HL-60 (cell line): ENCODE measurements around the gene TEKT3.

ENCODE experiments used
- DNase-seq, 2 experiments: peaks; one replicate each; pipeline ENCODE4 v3.0.0-alpha.2; 2010 to 2020; ENCODE audit warnings: low read depth in 1 of 2, low spot score in 1 of 2
- H3K27ac ChIP-seq: fragments of 250-450 bp; sonication (Bioruptor Pico); replicated peaks from 2 replicates; pipeline ENCODE4 v1.5.1; 2020; ENCODE audit warnings: mild to moderate bottlenecking, moderate library complexity
- H3K27me3 ChIP-seq: fragments of 250-450 bp; sonication (Bioruptor Pico); 2 replicates; pipeline ENCODE4 v1.5.1; 2021; ENCODE audit warnings: mild to moderate bottlenecking, moderate library complexity; ENCODE audit not compliant: insufficient read depth, poor library complexity, severe bottlenecking
- H3K4me3 ChIP-seq: replicated peaks from 2 replicates; pipeline ENCODE4 v1.5.1; 2011; ENCODE audit warnings: mild to moderate bottlenecking, control low read depth, low read length; ENCODE audit not compliant: insufficient read depth
- GABPA ChIP-seq: IDR thresholded peaks from 2 replicates; pipeline ENCODE4 v1.6.1; 2012; ENCODE audit warnings: low read depth
- POLR2AphosphoS5 ChIP-seq: IDR thresholded peaks from 2 replicates; pipeline ENCODE4 v1.6.1; 2012; ENCODE audit warnings: low read depth
- REST ChIP-seq: IDR thresholded peaks from 2 replicates; pipeline ENCODE4 v1.6.1; 2012; ENCODE audit warnings: low read depth; ENCODE audit not compliant: insufficient replicate concordance
- SPI1 ChIP-seq: IDR thresholded peaks from 2 replicates; pipeline ENCODE4 v1.6.1; 2012; ENCODE audit warnings: low read depth, mild to moderate bottlenecking, borderline replicate concordance
- TF ChIP-seq, protein P1 (sequence below): IDR thresholded peaks from one replicate; pipeline ENCODE4 v1.5.1; 2011; ENCODE audit warnings: low read length, control low read depth, inconsistent platforms; ENCODE audit not compliant: insufficient read depth

Gene TEKT3

GRCh38 chr17:15385305-15385704 is 43.9 kb upstream of the TEKT3 start:
- DNase-seq: no peak
- no peak for TF ChIP-seq GABPA
- TF ChIP-seq REST: no peak
- TF ChIP-seq, protein P1, sequence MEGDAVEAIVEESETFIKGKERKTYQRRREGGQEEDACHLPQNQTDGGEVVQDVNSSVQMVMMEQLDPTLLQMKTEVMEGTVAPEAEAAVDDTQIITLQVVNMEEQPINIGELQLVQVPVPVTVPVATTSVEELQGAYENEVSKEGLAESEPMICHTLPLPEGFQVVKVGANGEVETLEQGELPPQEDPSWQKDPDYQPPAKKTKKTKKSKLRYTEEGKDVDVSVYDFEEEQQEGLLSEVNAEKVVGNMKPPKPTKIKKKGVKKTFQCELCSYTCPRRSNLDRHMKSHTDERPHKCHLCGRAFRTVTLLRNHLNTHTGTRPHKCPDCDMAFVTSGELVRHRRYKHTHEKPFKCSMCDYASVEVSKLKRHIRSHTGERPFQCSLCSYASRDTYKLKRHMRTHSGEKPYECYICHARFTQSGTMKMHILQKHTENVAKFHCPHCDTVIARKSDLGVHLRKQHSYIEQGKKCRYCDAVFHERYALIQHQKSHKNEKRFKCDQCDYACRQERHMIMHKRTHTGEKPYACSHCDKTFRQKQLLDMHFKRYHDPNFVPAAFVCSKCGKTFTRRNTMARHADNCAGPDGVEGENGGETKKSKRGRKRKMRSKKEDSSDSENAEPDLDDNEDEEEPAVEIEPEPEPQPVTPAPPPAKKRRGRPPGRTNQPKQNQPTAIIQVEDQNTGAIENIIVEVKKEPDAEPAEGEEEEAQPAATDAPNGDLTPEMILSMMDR: no peak
- no peak for TF ChIP-seq SPI1
- TF ChIP-seq POLR2AphosphoS5: no peak
- Histone ChIP-seq H3K27ac (no peak overlapping the region), H3K4me3 (no peak overlapping the region), H3K27me3 (no peaks in the 10 kb centered on the region)

GRCh38 chr17:15384142-15384787 is 42.9 kb upstream of the TEKT3 start:
- DNase-seq: no peak
- no peaks in the 10 kb centered on the region for H3K27me3 ChIP-seq
- no peak for TF ChIP-seq POLR2AphosphoS5
- TF ChIP-seq REST: no peak
- TF ChIP-seq, protein P1: no peak
- no peak for TF ChIP-seq SPI1
- TF ChIP-seq GABPA: no peak
- H3K27ac ChIP-seq: no peak overlapping the region
- no peak overlapping the region for H3K4me3 ChIP-seq

- Histone ChIP-seq H3K4me3 (no peak overlapping the region), H3K27me3 (no peaks in the 10 kb centered on the region), H3K27ac (no peak overlapping the region)
- TF ChIP-seq GABPA (no peak), POLR2AphosphoS5 (no peak), SPI1 (no peak), REST (no peak)
- TF ChIP-seq, protein P1: no peak
- no peak for DNase-seq
Measured at GRCh38 chr17:15382914-15383313, 41.5 kb upstream of the TEKT3 start.
